Measurements from ENCODE around the gene MAEA. TPM values are rescaled to one million over a fixed set of nuclear protein-coding genes. Genes with fewer than 3 reads are reported as not detected.
A peak's percentile ranks its signal among the peaks of the same experiment; 100 is the strongest.

The MAEA gene
- total and polyA plus RNA-seq, 7 donors, result 26.7 to 41.6 (median 38.1) TPM

DNA sequence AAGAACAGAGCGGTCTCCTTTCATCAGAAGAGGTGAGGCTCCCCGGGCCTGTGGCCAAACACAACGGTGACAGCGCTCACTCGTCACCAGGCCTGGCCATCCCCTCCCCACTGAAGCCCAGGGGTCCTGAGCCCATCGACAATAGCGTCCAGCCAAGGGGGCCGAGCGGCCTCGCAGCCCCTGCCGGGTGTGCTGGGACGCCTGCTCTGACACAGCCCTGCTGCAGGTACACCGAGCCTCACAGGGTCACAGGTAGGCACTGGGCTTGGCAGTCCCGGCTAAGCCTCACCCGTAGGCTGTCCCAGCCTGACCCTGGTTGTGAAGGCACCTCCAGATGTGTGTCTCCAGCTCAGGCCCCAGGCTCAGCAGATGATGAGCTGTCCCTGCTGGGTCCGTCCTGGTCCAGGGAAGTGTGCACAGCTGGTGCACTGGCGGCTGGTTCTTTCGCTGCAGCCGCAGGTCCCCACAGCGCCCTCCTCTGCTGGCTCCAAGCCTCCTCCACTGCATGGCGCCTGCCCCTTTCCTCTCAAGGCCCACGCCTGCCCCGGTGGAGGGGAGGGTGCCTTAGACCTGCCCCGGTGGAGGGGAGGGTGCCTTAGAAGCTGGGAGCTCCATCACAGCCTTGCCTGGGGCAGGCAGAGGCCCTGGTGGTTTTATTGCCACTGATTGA lies 78.9 kb downstream of the MAEA start:
- DNase-seq (peak in 1 of 2 donors; percentile 13), ATAC-seq (no peak)
- H3K9me3 ChIP-seq, result no peaks in the 10 kb centered on the region
- intact Hi-C loops (cut with DNase I), result no loop called here
- peaks cover 3 to 33% of the 10 kb centered on the region in 2 donors for H3K36me3 ChIP-seq (ENCODE audit: insufficient read depth in 1 of 2, low read depth in 1 of 2)
- no peak overlapping the region for H3K4me3 ChIP-seq
- H3K27me3 ChIP-seq (ENCODE audit: insufficient read depth in 3 of 3, low read length in 2 of 3), result no peaks in the 10 kb centered on the region
- TF ChIP-seq, protein P1, sequence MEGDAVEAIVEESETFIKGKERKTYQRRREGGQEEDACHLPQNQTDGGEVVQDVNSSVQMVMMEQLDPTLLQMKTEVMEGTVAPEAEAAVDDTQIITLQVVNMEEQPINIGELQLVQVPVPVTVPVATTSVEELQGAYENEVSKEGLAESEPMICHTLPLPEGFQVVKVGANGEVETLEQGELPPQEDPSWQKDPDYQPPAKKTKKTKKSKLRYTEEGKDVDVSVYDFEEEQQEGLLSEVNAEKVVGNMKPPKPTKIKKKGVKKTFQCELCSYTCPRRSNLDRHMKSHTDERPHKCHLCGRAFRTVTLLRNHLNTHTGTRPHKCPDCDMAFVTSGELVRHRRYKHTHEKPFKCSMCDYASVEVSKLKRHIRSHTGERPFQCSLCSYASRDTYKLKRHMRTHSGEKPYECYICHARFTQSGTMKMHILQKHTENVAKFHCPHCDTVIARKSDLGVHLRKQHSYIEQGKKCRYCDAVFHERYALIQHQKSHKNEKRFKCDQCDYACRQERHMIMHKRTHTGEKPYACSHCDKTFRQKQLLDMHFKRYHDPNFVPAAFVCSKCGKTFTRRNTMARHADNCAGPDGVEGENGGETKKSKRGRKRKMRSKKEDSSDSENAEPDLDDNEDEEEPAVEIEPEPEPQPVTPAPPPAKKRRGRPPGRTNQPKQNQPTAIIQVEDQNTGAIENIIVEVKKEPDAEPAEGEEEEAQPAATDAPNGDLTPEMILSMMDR (IDR thresholded peaks at IDR 0.05), result no peak
- WGBS, 3 donors, result 88 to 93% (median 90%) methylated on average over 23 to 24 of the region's 24 CpGs
- no peaks in the 10 kb centered on the region for H3K4me1 ChIP-seq
- no peak overlapping the region for H3K27ac ChIP-seq

DNA sequence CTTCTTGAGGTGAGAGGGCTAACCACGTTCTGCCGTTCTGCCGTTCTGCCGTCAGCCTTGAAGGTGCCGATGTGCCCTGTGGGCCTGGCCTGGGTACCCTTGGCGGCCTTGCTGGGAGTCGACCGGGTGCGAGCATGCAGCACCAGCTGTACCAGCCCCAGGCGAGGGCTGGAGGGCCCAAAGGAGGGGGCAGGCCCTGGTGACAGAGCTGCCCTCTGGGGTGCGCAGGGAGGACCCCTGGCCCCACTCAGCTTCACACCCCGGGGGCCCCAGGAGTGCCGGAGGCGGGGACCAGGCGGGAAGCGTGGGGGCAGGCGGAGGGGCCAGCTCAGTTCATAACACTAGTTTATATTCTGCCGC lies 79.4 kb downstream of the MAEA start:
- Histone ChIP-seq H3K4me3 (no peak overlapping the region), H3K9me3 (no peaks in the 10 kb centered on the region), H3K27ac (no peak overlapping the region), H3K36me3 (ENCODE audit: insufficient read depth in 1 of 2, low read depth in 1 of 2) (peaks cover 3 to 38% of the 10 kb centered on the region in 2 donors), H3K27me3 (ENCODE audit: insufficient read depth in 3 of 3, low read length in 2 of 3) (no peaks in the 10 kb centered on the region), H3K4me1 (no peaks in the 10 kb centered on the region)
- DNase-seq (no peak), ATAC-seq (no peak)
- intact Hi-C loops (cut with DNase I), result no loop called here
- TF ChIP-seq, protein P1 (IDR thresholded peaks at IDR 0.05), result no peak
- 84 to 88% (median 88%) methylated on average over 18 of the region's 18 CpGs for WGBS, 3 donors

DNA sequence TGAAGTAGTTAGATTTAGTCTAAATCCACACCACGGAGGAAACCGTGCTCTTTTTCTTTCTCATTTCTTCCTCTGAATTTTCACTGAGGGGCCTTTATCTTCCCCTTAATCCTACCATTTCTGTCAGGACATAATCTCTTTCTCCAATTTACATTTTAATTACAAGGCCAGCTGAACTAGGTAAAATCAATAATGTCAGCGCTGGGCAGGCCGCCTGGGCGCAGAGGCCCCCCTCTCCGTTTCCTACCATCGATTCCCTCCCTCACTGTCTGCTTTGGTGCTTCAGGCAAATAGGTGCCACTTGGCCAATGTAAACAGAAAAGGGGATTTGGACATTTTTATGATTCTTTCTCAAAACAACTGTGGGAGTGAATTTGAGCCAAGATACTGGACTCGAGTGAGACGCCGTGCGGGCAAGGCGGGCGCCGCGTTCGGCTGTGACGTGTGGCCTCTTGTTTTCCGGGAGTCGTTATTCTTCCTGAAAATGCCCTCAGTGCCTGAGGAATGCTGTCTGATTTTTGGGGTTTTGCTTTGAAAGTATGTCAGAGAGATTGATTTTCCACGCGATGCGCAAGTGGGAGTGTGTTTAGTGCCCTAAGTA lies 79.9 kb downstream of the MAEA start:
- no peaks in the 10 kb centered on the region for H3K27me3 ChIP-seq (ENCODE audit: insufficient read depth in 3 of 3, low read length in 2 of 3)
- H3K27ac ChIP-seq, result no peak overlapping the region
- H3K4me1 ChIP-seq, result no peaks in the 10 kb centered on the region
- H3K9me3 ChIP-seq, result no peaks in the 10 kb centered on the region
- WGBS, 3 donors, result 91 to 93% (median 93%) methylated on average over 22 of the region's 22 CpGs
- TF ChIP-seq, protein P1 (IDR thresholded peaks at IDR 0.05), result no peak
- ATAC-seq (no peak), DNase-seq (no peak)
- H3K36me3 ChIP-seq (ENCODE audit: insufficient read depth in 1 of 2, low read depth in 1 of 2), result peaks cover 3 to 39% of the 10 kb centered on the region in 2 donors
- intact Hi-C loops (cut with DNase I), result no loop called here
- H3K4me3 ChIP-seq, result no peak overlapping the region

DNA sequence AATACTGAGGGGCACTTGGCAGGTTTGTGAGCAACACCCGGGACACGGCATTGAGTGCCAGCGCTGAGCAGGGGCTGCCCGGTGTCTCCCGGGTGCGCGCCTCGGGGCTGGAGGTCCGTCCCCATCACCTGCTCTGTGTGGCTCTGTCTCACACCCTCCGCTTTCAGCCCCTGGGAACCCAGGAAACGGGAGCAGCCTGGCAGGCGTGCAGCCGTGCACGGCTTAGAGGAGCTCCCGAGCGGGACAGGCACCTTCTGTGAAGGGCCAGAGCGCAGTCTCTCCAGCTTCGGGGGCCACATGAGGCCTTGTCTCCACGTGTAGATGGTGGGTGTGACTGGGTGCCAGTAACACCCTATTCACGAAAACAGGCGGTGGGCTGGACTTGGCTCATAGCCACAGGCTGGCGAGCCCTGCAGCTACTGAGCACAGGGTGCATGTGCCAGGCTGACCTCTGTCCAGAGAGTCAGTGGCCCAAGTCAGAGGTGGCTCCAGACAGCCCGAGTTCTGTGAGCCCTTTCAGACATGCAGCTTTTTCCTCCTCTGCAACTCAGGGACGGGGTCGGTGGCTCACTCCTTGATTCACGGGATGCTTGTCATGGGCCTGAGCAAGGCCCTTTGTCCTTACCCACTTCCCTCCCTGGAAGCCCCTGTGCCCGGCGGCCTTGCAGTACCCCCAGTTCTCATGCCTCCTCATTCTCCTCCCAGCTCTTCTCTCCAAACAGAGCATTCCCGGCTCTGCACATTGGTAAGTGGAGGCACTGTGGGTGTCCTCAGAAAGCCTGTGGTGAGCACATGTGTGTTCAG lies 80.8 kb downstream of the MAEA start:
- peak in 1 of 2 donors; percentile 42 for DNase-seq
- H3K4me3 ChIP-seq, result no peak overlapping the region
- intact Hi-C loops (cut with DNase I), result no loop called here
- TF ChIP-seq, protein P1 (IDR thresholded peaks at IDR 0.05), result no peak
- H3K36me3 ChIP-seq (ENCODE audit: insufficient read depth in 1 of 2, low read depth in 1 of 2), result peaks cover 3 to 44% of the 10 kb centered on the region in 2 donors
- H3K27me3 ChIP-seq (ENCODE audit: insufficient read depth in 3 of 3, low read length in 2 of 3), result no peaks in the 10 kb centered on the region
- 87 to 90% (median 87%) methylated on average over 29 of the region's 29 CpGs for WGBS, 3 donors
- H3K9me3 ChIP-seq, result no peaks in the 10 kb centered on the region
- ATAC-seq, result no peak
- H3K4me1 ChIP-seq, result no peaks in the 10 kb centered on the region
- H3K27ac ChIP-seq, result no peak overlapping the region

Measured in psoas muscle (tissue), 8 donors.